Measurements from ENCODE around the gene CORO2B.

- no peak for TF ChIP-seq CTCF (IDR thresholded peaks at IDR 0.05)
- no peak for TF ChIP-seq EZH2phosphoT487 (IDR thresholded peaks at IDR 0.05)
Observed at GRCh38 chr15:68546318-68546717, 32.5 kb upstream of the CORO2B start.

Measured in neural progenitor cell (in vitro differentiated cells).